ENCODE results near the gene IFNA14. TPM values are rescaled to one million over a fixed set of nuclear protein-coding genes. Genes with fewer than 3 reads are reported as not detected.
"Not testable (repeated sequence)": the region's sequence is repeated elsewhere in the genome, so short reads cannot be mapped to it uniquely, and the experiment has no call there.

The IFNA14 gene
- total RNA-seq, 1 donor from 2014 or later = not detected

DNA sequence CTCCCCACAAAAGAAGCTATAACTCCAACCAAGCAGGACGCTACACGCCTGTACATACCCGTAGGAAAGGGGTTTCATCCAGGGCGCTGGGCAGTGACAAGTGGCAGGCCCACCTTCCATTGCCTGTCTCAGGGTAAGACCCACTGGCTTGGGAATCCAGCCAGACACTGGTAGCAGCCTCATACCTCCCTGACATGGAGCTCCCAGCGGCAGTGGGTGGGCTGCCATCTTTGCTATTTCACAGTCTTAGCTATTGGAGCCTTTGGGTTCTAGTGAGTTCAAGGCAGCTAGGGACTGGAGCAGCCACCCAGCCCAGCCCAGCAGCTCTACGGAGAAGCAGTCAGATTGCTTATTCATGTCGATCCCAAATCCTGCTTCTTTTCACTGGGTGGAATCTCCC, 29.5 kb downstream of the IFNA14 start:
- H3K4me3 Mint-ChIP-seq = no peak overlapping the region
- no peak overlapping the region for H3K27ac Mint-ChIP-seq
- H3K36me3 Mint-ChIP-seq = no peaks in the 10 kb centered on the region
- H3K4me1 Mint-ChIP-seq (ENCODE audit: unreplicated experiment) = no peaks in the 10 kb centered on the region
- H3K27me3 Mint-ChIP-seq = peaks cover 3% of the 10 kb centered on the region
- DNase-seq (ENCODE audit: extremely low spot score, unreplicated experiment) = no peak
- H3K9me3 Mint-ChIP-seq = no peaks in the 10 kb centered on the region
- TF ChIP-seq, protein P1, sequence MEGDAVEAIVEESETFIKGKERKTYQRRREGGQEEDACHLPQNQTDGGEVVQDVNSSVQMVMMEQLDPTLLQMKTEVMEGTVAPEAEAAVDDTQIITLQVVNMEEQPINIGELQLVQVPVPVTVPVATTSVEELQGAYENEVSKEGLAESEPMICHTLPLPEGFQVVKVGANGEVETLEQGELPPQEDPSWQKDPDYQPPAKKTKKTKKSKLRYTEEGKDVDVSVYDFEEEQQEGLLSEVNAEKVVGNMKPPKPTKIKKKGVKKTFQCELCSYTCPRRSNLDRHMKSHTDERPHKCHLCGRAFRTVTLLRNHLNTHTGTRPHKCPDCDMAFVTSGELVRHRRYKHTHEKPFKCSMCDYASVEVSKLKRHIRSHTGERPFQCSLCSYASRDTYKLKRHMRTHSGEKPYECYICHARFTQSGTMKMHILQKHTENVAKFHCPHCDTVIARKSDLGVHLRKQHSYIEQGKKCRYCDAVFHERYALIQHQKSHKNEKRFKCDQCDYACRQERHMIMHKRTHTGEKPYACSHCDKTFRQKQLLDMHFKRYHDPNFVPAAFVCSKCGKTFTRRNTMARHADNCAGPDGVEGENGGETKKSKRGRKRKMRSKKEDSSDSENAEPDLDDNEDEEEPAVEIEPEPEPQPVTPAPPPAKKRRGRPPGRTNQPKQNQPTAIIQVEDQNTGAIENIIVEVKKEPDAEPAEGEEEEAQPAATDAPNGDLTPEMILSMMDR (conservative IDR thresholded peaks at IDR 0.05) = no peak

DNA sequence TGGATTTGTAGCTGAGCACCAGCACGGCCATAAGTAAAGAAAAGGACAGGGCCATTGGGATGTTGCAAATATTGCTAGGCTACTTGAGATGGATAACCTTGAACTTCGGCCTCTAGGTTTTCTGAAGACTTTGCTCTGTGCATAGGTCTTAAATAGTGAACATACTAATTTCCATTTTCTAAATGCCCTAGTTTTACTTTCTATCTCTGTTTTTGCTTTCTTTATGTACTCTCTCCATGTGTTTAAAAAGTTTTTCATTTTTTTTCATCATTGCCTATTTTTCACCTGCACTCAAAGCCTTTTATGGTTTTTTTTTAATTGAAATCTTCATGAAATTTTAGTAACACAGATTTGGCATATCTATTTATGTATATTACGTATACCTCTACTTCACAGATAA, 32.8 kb downstream of the IFNA14 start, which contains the start of gene IFNA10:
IFNA10 (minus strand) TSS at position 101 of the 400 bp plus-strand sequence; CDS start at position 55, 46 bp downstream.
- DNase-seq (ENCODE audit: extremely low spot score, unreplicated experiment); H3K9me3 Mint-ChIP-seq; H3K4me3 Mint-ChIP-seq; H3K4me1 Mint-ChIP-seq (ENCODE audit: unreplicated experiment); H3K27me3 Mint-ChIP-seq; H3K27ac Mint-ChIP-seq; H3K36me3 Mint-ChIP-seq: not testable (repeated sequence)

DNA sequence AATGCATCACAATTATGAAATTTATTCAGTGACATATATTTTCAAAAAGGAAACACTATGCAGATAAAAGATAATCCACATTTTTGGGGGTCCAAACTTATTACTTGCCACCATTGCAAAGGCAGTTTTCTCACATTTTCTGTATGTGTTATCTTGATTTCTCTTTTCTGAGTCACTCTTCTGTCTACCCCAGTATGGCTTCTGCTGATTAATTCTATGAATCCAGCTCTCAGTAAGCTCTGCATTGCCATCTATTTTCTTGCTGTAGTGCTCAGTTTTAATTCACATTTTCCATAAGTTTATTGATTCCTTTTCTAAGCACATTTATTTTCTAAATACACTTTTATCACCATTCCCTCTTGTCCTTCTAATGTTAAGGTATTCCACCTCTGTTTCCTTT, 34.6 kb downstream of the IFNA14 start:
- peaks cover 11% of the 10 kb centered on the region for H3K27me3 Mint-ChIP-seq
- H3K27ac Mint-ChIP-seq = no peak overlapping the region
- no peaks in the 10 kb centered on the region for H3K9me3 Mint-ChIP-seq
- H3K36me3 Mint-ChIP-seq = no peaks in the 10 kb centered on the region
- DNase-seq (ENCODE audit: extremely low spot score, unreplicated experiment) = no peak
- H3K4me3 Mint-ChIP-seq = no peak overlapping the region
- no peaks in the 10 kb centered on the region for H3K4me1 Mint-ChIP-seq (ENCODE audit: unreplicated experiment)
- TF ChIP-seq, protein P1 (conservative IDR thresholded peaks at IDR 0.05) = no peak

DNA sequence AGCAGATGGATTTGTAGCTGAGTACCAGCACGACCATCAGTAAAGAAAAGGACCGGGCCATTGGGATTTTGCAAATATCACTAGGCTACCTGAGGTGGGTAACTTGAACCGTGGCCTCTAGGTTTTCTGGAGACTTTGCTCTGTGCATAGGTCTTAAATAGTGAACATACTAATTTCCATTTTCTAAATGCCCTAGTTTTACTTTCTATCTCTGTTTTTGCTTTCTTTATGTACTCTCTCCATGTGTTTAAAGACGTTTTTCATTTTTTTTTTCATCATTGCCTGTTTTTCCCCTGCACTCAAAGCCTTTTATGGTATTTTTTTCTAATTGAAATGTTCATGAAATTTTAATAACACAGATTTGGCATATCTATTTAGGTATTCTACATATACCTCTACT, 37.7 kb downstream of the IFNA14 start, which contains the start of gene IFNA7:
IFNA7 (minus strand) TSS at position 101 of the 400 bp plus-strand sequence; CDS start at position 61, 40 bp downstream.
- not testable (repeated sequence) for DNase-seq (ENCODE audit: extremely low spot score, unreplicated experiment); H3K9me3 Mint-ChIP-seq; H3K36me3 Mint-ChIP-seq; H3K4me1 Mint-ChIP-seq (ENCODE audit: unreplicated experiment); H3K27ac Mint-ChIP-seq; H3K4me3 Mint-ChIP-seq
- peaks cover 11% of the 10 kb centered on the region for H3K27me3 Mint-ChIP-seq

DNA sequence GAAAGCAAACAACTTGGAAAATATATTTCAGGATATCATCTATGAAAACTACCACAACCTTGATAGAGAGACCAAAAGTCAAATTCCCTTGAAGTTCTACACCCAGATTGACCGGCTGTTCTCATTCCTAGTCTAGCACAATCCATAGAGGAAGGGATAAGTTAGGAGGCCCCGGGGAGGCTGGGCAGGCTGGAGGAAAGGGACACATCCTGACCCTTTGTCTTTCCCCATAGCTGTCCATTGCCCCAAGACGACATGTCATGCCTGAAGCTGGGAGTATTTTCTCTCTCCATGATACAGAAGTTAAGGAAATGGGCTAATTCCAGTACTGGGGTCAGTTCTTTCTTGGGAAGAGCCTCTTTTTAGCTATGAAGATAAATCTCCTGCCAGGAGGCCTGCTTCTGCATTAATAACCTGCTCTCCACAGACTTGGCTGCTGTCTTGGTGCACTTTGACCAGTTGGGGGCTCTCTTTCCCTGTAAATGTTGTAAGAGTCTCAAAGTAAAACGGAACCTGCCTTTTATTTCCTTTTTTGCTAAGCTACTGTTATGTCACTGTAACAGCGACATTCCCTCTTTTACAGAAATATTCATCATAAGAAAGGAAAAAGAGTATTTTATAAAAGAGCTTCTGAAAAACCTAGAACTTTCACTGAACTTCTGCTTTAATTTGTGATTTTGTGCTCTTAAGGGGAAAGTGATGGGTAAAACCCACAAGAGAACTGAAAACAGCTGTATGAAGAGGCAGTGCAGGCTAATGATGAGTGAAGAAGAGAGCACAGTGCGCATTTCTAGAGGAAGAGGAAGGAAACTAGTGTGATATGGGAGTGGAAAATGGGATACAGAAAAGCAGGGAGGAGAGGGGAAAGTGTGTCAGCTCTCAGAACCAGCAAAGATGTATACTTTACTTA, 44.7 kb downstream of the IFNA14 start:
- not testable (repeated sequence) for H3K4me3 Mint-ChIP-seq; H3K9me3 Mint-ChIP-seq; H3K27ac Mint-ChIP-seq; H3K4me1 Mint-ChIP-seq (ENCODE audit: unreplicated experiment); DNase-seq (ENCODE audit: extremely low spot score, unreplicated experiment); H3K36me3 Mint-ChIP-seq
- TF ChIP-seq, protein P1 (conservative IDR thresholded peaks at IDR 0.05) = peak; percentile 76
- peaks cover 12% of the 10 kb centered on the region for H3K27me3 Mint-ChIP-seq

Other genes with a start within 250 kb of the IFNA14 start
- 0.72 and 2.4 TPM in 2 replicates for gene HACD4, start 208.4 kb downstream of the IFNA14 start, total RNA-seq (ENCODE audit: low replicate concordance)
- not detected in 2 replicates for gene IFNB1, start 162.1 kb downstream of the IFNA14 start, total RNA-seq (ENCODE audit: low replicate concordance)
- gene IFNW1, start 98.2 kb downstream of the IFNA14 start, total RNA-seq (ENCODE audit: low replicate concordance) = not detected in 2 replicates
- gene IFNA21, start 73.3 kb downstream of the IFNA14 start, total RNA-seq (ENCODE audit: low replicate concordance) = not detected in 2 replicates
- not detected in 2 replicates for gene IFNA4, start 52.4 kb downstream of the IFNA14 start, total RNA-seq (ENCODE audit: low replicate concordance)
- not detected in 2 replicates for gene IFNA7, start 37.8 kb downstream of the IFNA14 start, total RNA-seq (ENCODE audit: low replicate concordance)
- not detected in 2 replicates for gene IFNA10, start 32.9 kb downstream of the IFNA14 start, total RNA-seq (ENCODE audit: low replicate concordance)
- gene IFNA16, start 22.7 kb downstream of the IFNA14 start, total RNA-seq (ENCODE audit: low replicate concordance) = not detected in 2 replicates
- gene IFNA17, start 11.8 kb downstream of the IFNA14 start, total RNA-seq (ENCODE audit: low replicate concordance) = not detected in 2 replicates
- gene IFNA5, start 65.3 kb upstream of the IFNA14 start, total RNA-seq (ENCODE audit: low replicate concordance) = not detected in 2 replicates
- 29.9 and 33.3 TPM in 2 replicates for gene KLHL9, start 95.4 kb upstream of the IFNA14 start, total RNA-seq (ENCODE audit: low replicate concordance)
- gene IFNA6, start 110.9 kb upstream of the IFNA14 start, total RNA-seq (ENCODE audit: low replicate concordance) = not detected in 2 replicates
- gene IFNA13, start 128.1 kb upstream of the IFNA14 start, total RNA-seq (ENCODE audit: low replicate concordance) = not detected in 2 replicates
- gene IFNA2, start 145.4 kb upstream of the IFNA14 start, total RNA-seq (ENCODE audit: low replicate concordance) = not detected in 2 replicates
- gene IFNA8, start 169.1 kb upstream of the IFNA14 start, total RNA-seq (ENCODE audit: low replicate concordance) = not detected in 2 replicates
- gene IFNA1, start 200.4 kb upstream of the IFNA14 start, total RNA-seq (ENCODE audit: low replicate concordance) = not detected in 2 replicates
- gene IFNE, start 242.3 kb upstream of the IFNA14 start, total RNA-seq (ENCODE audit: low replicate concordance) = 0.19 and 0.75 TPM in 2 replicates